ENCODE results near the gene SLC2A14. TPM values are rescaled to one million over a fixed set of nuclear protein-coding genes. Genes with fewer than 3 reads are reported as not detected.
"Not testable (repeated sequence)": the region's sequence is repeated elsewhere in the genome, so short reads cannot be mapped to it uniquely, and the experiment has no call there.

SLC2A14 gene
- total RNA-seq, 1 donor from 2014 or later: 1.8 TPM

GRCh38 chr12:7892186-7892980 lies 19.7 kb upstream of the SLC2A14 start:
- H3K4me3 Mint-ChIP-seq (ENCODE audit: unreplicated experiment): no peak overlapping the region
- DNase-seq (ENCODE audit: low spot score): no peak

GRCh38 chr12:7884689-7885088 lies 12.0 kb upstream of the SLC2A14 start:
- no peaks in the 10 kb centered on the region for H3K36me3 Mint-ChIP-seq (ENCODE audit: low read depth)
- H3K4me1 Mint-ChIP-seq (ENCODE audit: low read depth): peaks cover 8% of the 10 kb centered on the region
- TF ChIP-seq CTCF (IDR thresholded peaks at IDR 0.05): no peak
- H3K27me3 Mint-ChIP-seq (ENCODE audit: low read depth): no peaks in the 10 kb centered on the region
- H3K27ac Mint-ChIP-seq (ENCODE audit: unreplicated experiment): no peak overlapping the region
- no peak for DNase-seq (ENCODE audit: low spot score)
- H3K9me3 Mint-ChIP-seq (ENCODE audit: low read depth): no peaks in the 10 kb centered on the region
- H3K4me3 Mint-ChIP-seq (ENCODE audit: unreplicated experiment): no peak overlapping the region

More at GRCh38 chr12:7892186-7892980, 19.7 kb upstream of the SLC2A14 start:
- Mint-ChIP-seq H3K27me3 (ENCODE audit: low read depth) (no peaks in the 10 kb centered on the region), H3K9me3 (ENCODE audit: low read depth) (no peaks in the 10 kb centered on the region), H3K36me3 (ENCODE audit: low read depth) (no peaks in the 10 kb centered on the region), H3K4me1 (ENCODE audit: low read depth) (peaks cover 14% of the 10 kb centered on the region), H3K27ac (ENCODE audit: unreplicated experiment) (no peak overlapping the region)
- no peak for TF ChIP-seq CTCF (IDR thresholded peaks at IDR 0.05)

- H3K9me3 Mint-ChIP-seq (ENCODE audit: low read depth); H3K4me3 Mint-ChIP-seq (ENCODE audit: unreplicated experiment); H3K27ac Mint-ChIP-seq (ENCODE audit: unreplicated experiment); H3K27me3 Mint-ChIP-seq (ENCODE audit: low read depth); H3K36me3 Mint-ChIP-seq (ENCODE audit: low read depth); H3K4me1 Mint-ChIP-seq (ENCODE audit: low read depth); DNase-seq (ENCODE audit: low spot score): not testable (repeated sequence)
Measured at GRCh38 chr12:7881736-7882120, 9.0 kb upstream of the SLC2A14 start.

- H3K4me1 Mint-ChIP-seq (ENCODE audit: low read depth); H3K27me3 Mint-ChIP-seq (ENCODE audit: low read depth); DNase-seq (ENCODE audit: low spot score); H3K4me3 Mint-ChIP-seq (ENCODE audit: unreplicated experiment); H3K9me3 Mint-ChIP-seq (ENCODE audit: low read depth); H3K27ac Mint-ChIP-seq (ENCODE audit: unreplicated experiment); H3K36me3 Mint-ChIP-seq (ENCODE audit: low read depth): not testable (repeated sequence)
Measured at GRCh38 chr12:7880952-7881735, 8.4 kb upstream of the SLC2A14 start.

GRCh38 chr12:7879246-7879645 lies 6.5 kb upstream of the SLC2A14 start:
- Mint-ChIP-seq H3K36me3 (ENCODE audit: low read depth) (no peaks in the 10 kb centered on the region), H3K4me1 (ENCODE audit: low read depth) (peaks cover under 1% of the 10 kb centered on the region), H3K27ac (ENCODE audit: unreplicated experiment) (no peak overlapping the region), H3K9me3 (ENCODE audit: low read depth) (no peaks in the 10 kb centered on the region), H3K27me3 (ENCODE audit: low read depth) (no peaks in the 10 kb centered on the region), H3K4me3 (ENCODE audit: unreplicated experiment) (no peak overlapping the region)
- no peak for DNase-seq (ENCODE audit: low spot score)
- no peak for TF ChIP-seq CTCF (IDR thresholded peaks at IDR 0.05)

- no peaks in the 10 kb centered on the region for H3K36me3 Mint-ChIP-seq (ENCODE audit: low read depth)
- no peak for TF ChIP-seq CTCF (IDR thresholded peaks at IDR 0.05)
- H3K9me3 Mint-ChIP-seq (ENCODE audit: low read depth): no peaks in the 10 kb centered on the region
- no peak overlapping the region for H3K4me3 Mint-ChIP-seq (ENCODE audit: unreplicated experiment)
- H3K27ac Mint-ChIP-seq (ENCODE audit: unreplicated experiment): no peak overlapping the region
- H3K4me1 Mint-ChIP-seq (ENCODE audit: low read depth): no peaks in the 10 kb centered on the region
- H3K27me3 Mint-ChIP-seq (ENCODE audit: low read depth): no peaks in the 10 kb centered on the region
- DNase-seq (ENCODE audit: low spot score): no peak
Measured at GRCh38 chr12:7877420-7877819, 4.7 kb upstream of the SLC2A14 start.

Measured in chondrocyte (in vitro differentiated cells).